GM21423 (cell line): ENCODE results near the gene QPCTL.
"Not testable (repeated sequence)": the region's sequence is repeated elsewhere in the genome, so short reads cannot be mapped to it uniquely, and the experiment has no call there.

Experiments
- ATAC-seq: cut with Tn5 transposase; IDR thresholded peaks from one replicate; pipeline ENCODE4 v1.9.1; 2021; ENCODE audit warnings: mild to moderate bottlenecking, moderate library complexity; ENCODE audit not compliant: unreplicated experiment

QPCTL gene

GRCh38 chr19:45716359-45717130, 24.1 kb downstream of the QPCTL start:
- ATAC-seq = no peak

DNA sequence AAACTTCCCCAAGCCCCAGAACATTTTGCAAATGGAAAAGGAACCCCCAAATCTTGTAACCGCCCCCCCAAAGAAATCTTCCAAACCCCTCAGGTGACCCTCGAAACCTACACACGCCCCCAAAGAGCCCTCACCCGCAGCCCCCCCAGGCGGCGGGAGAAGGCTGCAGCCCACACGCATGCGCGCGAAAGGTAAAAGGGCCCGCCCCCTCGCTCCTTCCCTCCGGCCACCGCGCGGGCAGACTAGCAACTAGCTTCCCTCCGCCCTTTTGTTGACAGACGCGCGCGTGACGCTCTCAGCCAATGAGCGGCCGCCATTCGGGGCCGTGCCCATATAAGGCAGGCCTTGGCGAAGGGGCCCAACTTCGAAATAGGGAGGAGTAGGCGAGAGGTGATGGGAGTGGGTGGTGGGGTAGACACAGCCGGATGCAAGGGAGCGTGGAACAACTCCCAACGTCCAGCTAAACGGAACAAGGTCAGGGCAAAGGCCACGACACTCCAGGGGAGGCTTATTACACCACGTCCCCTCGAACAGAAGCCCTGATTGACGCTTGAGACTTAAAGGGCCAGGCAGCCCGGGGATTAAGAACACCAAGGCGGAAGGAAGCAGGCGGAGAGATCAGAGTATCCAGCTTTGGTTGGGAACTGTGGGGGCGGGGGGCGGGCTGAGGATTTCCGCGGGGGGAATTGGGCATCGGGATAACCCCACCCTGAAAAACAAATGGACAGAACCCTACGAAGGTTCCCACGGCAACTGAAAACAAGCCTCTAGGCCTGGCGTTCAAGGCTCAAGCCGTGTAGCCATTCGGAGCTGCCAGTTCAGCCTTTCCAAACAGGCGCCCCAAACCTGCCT, 24.9 kb downstream of the QPCTL start:
- ATAC-seq = peak; percentile 90

DNA sequence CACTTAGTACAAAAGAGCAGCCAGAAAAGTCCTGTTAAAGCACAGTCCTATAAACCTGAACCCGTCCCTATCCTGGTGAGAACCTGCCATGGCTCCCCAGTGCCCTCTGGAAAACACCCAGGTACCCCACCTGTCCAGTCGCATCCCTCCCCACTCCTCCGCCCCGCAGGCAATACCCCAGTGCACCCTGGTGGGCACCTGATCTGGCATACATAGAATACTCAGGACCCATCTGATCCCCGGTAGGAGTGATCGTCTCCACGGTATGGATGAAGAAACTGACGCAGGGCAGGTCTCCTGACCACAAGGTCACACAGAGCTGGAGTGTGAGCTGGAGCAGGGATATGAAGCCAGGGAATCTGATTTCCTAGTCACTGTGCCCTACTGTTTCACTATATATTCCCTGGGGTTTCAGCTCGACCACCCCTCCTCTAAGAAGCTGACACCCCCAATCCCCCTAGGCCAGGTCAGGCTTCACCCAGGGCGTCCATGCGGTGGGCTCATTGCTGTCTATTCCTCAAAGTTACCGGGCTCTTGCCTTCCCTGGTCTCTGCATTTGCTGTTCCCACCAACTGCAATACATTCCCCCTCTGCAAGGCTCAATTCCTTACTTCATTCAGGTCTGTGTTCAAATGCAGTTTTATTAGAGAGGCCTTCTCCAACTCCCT, 25.7 kb downstream of the QPCTL start:
- ATAC-seq = no peak

GRCh38 chr19:45720065-45720464, 27.6 kb downstream of the QPCTL start:
- ATAC-seq = not testable (repeated sequence)

- not testable (repeated sequence) for ATAC-seq
These were observed 36.2 kb downstream of the QPCTL start for GRCh38 chr19:45728683-45729082.

- no peak for ATAC-seq
These were observed 37.4 kb downstream of the QPCTL start for GRCh38 chr19:45729800-45730290.

DNA sequence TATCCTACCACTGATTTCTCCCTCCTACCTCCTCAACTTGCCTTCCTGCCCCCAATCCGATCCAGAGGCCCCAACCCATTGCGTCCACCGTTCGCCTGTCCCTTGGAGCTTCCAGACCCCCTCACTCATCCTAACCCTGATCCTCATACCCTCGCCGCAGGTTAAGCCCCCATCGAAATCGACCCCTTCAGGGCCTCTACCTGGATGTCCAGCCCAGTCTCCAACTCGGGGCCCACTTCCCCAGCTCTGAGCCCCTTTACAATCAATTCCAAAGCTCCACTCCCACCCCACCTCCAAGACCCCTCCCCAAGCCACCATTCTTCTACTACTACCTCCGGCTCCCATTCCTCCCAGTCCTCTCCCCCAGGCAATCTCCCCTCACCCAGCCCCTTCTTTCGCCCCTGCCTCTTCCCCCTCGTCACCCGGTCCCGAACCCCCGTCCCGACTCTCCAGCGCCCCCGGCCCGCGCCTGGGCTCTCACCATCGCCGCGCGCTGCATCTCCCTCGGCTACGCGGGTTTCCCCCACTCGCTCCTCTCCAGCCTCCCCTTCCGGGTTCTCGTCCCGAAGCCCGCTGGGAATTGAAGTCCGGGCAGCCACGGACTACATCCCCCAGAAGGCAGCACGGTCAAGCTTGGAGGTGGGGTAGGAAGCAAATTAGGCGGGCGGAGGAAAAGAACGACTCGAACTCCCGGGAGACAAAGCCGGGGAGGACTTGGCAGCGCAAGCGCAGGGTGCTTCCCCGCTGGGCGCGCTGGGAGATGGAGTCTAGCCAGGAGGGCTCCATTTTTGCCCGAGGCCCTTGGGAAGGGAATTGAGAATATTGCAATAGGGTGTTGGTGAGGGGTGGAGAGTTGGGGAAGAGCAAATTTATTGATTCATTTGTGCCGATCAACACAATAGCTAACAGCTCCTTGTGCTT, 38.2 kb downstream of the QPCTL start, which contains the start of gene FBXO46:
TSS of gene FBXO46 (minus strand) at position 529 of the 921 bp plus-strand sequence. CDS start 17,401 bp downstream, outside the sequence.
- ATAC-seq = peak; percentile 92

GRCh38 chr19:45733160-45733810, 40.8 kb downstream of the QPCTL start, which contains the start of gene MEIOSIN:
MEIOSIN (plus strand) TSS chr19:45733439; CDS start chr19:45735377, 1,938 bp downstream.
- no peak for ATAC-seq

- no peak for ATAC-seq
These were observed 47.3 kb downstream of the QPCTL start for GRCh38 chr19:45739498-45740439.

DNA sequence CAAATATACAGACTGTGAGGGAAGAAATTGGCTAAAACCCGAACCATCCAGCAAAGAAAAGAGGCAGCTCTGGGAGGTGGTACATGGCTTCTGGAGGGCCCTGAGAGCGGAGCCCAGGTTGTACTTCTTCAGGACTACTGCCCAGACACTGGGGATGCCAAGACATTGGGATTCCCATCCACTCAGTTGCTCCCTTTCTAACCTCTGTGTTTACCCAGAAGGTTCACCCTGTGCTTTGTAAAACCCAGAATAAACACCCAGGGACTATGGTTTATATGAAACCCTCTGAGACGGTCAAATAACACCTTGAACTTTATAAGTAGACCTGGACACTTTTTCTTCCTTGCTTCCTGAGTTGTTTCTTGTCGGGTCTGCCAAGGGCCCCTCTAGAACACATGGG, 50.5 kb downstream of the QPCTL start:
- ATAC-seq = no peak

DNA sequence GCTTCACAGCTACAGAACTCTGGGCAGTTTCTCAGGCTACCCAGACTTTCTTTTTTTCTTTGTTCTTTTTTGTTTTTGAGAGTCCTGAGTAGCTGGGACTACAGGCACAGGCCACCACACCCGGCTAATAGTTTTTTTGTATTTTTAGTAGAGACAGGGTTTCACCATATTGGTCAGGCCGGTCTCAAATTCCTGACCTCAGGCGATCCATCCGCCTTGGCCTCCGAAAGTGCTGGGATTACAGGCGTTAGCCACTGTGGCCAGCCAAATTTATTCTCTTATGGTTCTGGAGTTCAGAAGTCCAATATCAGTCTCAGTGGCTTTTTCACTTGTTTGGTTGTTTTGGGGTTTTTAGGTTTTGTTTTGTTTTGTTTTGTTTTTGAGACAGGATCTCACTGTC, 53.1 kb downstream of the QPCTL start:
- ATAC-seq = no peak

GRCh38 chr19:45746866-45747265, 54.4 kb downstream of the QPCTL start:
- no peak for ATAC-seq

GRCh38 chr19:45747513-45747912, 55.0 kb downstream of the QPCTL start:
- ATAC-seq = no peak

GRCh38 chr19:45751483-45751882, 59.0 kb downstream of the QPCTL start:
- ATAC-seq = not testable (repeated sequence)

GRCh38 chr19:45752639-45753038, 60.2 kb downstream of the QPCTL start:
- no peak for ATAC-seq

DNA sequence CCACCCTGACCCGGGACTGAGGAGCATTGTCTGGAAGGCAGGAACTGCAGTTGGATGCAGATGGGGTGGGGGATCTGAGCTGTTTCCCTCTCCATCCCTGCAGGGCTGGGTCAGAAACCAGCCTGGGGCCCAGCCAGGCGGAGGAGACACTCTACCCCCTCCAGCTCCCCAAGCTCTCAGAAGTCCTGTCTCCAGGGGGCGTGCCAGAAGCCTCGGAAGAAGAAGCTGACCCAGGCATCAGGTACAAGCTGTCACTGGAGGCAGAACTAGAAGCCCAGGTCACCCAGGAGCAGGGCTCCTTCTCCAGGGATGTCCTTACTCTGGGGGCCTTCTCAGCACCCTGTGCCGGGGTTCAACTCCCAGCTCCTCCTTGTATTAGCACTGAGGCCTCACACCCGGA, 61.1 kb downstream of the QPCTL start:
- no peak for ATAC-seq
